Smooth muscle cell (in vitro differentiated cells): Measurements from ENCODE around the gene FGF3. TPM values are rescaled to one million over a fixed set of nuclear protein-coding genes. Genes with fewer than 3 reads are reported as not detected.

Source experiments
- DNase-seq: peaks from one replicate; lab custom pipeline; 2025; ENCODE audit not compliant: unreplicated experiment; lab: John Stamatoyannopoulos, UW
- H2AFZ ChIP-seq: fragments of 200-600 bp; sonication (generic); 2 replicates; pipeline ENCODE4 v1.6.0; 2016; ENCODE audit warnings: antibody characterized with exemption, low read depth, mild to moderate bottlenecking
- H3F3A ChIP-seq: fragments of 200-600 bp; sonication (generic); 2 replicates; pipeline ENCODE4 v1.6.0; 2017; ENCODE audit warnings: antibody characterized with exemption, low read depth
- H3K27ac ChIP-seq: fragments of 200-600 bp; sonication (generic); 2 replicates; pipeline ENCODE4 v1.5.1; 2016; ENCODE audit warnings: low read depth, mild to moderate bottlenecking
- H3K27me3 ChIP-seq: fragments of 200-600 bp; sonication (generic); 2 replicates; pipeline ENCODE4 v1.6.1; 2016; ENCODE audit warnings: low read depth, mild to moderate bottlenecking
- H3K36me3 ChIP-seq: fragments of 200-600 bp; sonication (generic); 2 replicates; pipeline ENCODE4 v1.5.1; 2016; ENCODE audit warnings: low read depth
- H3K4me1 ChIP-seq: fragments of 200-600 bp; sonication (generic); 2 replicates; pipeline ENCODE4 v1.5.1; 2016; ENCODE audit warnings: low read depth
- H3K4me2 ChIP-seq: fragments of 200-600 bp; sonication (generic); 2 replicates; pipeline ENCODE4 v1.6.0; 2016; ENCODE audit warnings: mild to moderate bottlenecking
- H3K4me3 ChIP-seq: fragments of 200-600 bp; sonication (generic); 2 replicates; pipeline ENCODE4 v1.5.1; 2016; ENCODE audit warnings: mild to moderate bottlenecking
- H3K79me2 ChIP-seq: fragments of 200-600 bp; sonication (generic); 2 replicates; pipeline ENCODE4 v1.6.0; 2016; ENCODE audit warnings: low read depth, mild to moderate bottlenecking
- H3K9ac ChIP-seq: fragments of 200-600 bp; sonication (generic); 2 replicates; pipeline ENCODE4 v1.6.0; 2016; ENCODE audit warnings: low read depth
- H3K9me3 ChIP-seq: fragments of 200-600 bp; sonication (generic); replicated peaks from 2 replicates; pipeline ENCODE4 v1.5.1; 2016; ENCODE audit warnings: low read depth
- H4K20me1 ChIP-seq: fragments of 200-600 bp; sonication (generic); 2 replicates; pipeline ENCODE4 v1.6.0; 2016; ENCODE audit warnings: low read depth
- WGBS: methylation state at CpG from one replicate; pipeline ENCODE4 v1.1.7; 2016; ENCODE audit warnings: low lambda C conversion rate; 5-methylcytosine and 5-hydroxymethylcytosine counted together
- polyA plus RNA-seq: library from polyadenylated mRNA; unstranded; fragments of >200 nt; fragmentation: Nextera tagmentation; extraction: Ambion mirVana; gene quantifications from 2 replicates; pipeline ENCODE4 v1.2.1, GENCODE V29; 2016
- total RNA-seq: library from RNA; depleted of rRNA; stranded (reverse); fragments of >200 nt; gene quantifications from 2 replicates; pipeline ENCODE4 v1.2.3, GENCODE V29; 2014
- TF ChIP-seq, protein P1 (sequence below): fragments of 200-600 bp; sonication (generic); IDR thresholded peaks from 2 replicates; pipeline ENCODE4 v1.5.1; 2017; ENCODE audit warnings: borderline replicate concordance, mild to moderate bottlenecking, antibody characterized with exemption; ENCODE audit not compliant: insufficient read depth, poor library complexity, severe bottlenecking

Gene FGF3
- total and polyA plus RNA-seq, 2 experiments from 2014 or later, result not detected

DNA sequence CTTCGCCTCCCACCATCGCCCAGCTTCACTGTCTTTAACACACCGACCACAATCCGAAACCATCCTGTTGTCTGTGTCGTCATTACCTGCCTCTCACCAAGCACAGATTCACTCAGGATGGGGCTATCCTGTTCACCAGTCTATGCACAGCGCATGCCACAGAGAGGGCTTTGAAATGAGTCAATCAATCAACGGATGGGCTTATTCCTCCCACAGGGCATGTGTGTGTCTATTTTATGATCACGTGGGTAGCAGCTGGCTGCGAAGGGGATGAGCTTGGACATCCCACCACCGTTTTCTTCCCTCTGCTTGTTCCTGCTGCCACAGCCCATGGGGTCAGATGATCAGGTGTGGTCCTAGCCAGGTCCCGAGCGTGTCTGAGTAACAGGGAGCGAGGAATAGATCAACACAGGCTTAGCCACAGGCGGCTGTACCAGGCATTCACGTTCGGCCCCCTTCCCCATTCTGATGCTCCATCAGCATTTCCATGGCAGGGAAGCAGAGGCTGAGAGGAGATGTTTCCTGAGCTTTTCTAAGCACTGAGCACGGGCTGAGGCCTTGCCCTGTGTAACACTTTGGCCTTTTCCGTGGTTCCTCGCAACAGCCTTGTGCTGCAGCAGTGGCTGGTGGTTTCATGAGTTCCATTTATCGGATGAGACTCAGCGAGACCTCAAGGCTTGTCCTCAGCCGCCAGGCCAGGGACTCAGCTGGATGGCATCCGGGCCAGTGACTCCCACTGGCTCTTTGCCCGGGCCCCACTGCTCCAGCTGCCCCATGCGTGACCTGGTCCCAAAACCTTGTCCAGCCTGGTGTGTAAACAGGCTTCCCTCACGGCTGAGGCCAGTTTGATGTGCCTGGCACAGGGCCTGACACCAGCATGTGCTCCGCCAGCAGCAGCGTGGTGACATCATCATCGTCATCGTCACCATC lies 48.1 kb upstream of the FGF3 start:
- no peak overlapping the region for H3K9ac ChIP-seq
- no peaks in the 10 kb centered on the region for H3K9me3 ChIP-seq
- no peak overlapping the region for H3K4me3 ChIP-seq
- H2AFZ ChIP-seq, result no peak overlapping the region
- no peaks in the 10 kb centered on the region for H3K36me3 ChIP-seq
- no peak overlapping the region for H3K27ac ChIP-seq
- 85% methylated on average over 30 of the region's 30 CpGs for WGBS
- no peaks in the 10 kb centered on the region for H3K79me2 ChIP-seq
- H3K4me2 ChIP-seq, result no peak overlapping the region
- H3F3A ChIP-seq, result no peaks in the 10 kb centered on the region
- TF ChIP-seq, protein P1, sequence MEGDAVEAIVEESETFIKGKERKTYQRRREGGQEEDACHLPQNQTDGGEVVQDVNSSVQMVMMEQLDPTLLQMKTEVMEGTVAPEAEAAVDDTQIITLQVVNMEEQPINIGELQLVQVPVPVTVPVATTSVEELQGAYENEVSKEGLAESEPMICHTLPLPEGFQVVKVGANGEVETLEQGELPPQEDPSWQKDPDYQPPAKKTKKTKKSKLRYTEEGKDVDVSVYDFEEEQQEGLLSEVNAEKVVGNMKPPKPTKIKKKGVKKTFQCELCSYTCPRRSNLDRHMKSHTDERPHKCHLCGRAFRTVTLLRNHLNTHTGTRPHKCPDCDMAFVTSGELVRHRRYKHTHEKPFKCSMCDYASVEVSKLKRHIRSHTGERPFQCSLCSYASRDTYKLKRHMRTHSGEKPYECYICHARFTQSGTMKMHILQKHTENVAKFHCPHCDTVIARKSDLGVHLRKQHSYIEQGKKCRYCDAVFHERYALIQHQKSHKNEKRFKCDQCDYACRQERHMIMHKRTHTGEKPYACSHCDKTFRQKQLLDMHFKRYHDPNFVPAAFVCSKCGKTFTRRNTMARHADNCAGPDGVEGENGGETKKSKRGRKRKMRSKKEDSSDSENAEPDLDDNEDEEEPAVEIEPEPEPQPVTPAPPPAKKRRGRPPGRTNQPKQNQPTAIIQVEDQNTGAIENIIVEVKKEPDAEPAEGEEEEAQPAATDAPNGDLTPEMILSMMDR, result no peak
- no peaks in the 10 kb centered on the region for H4K20me1 ChIP-seq
- no peaks in the 10 kb centered on the region for H3K27me3 ChIP-seq
- H3K4me1 ChIP-seq, result peaks cover 9% of the 10 kb centered on the region
- DNase-seq, result no peak

DNA sequence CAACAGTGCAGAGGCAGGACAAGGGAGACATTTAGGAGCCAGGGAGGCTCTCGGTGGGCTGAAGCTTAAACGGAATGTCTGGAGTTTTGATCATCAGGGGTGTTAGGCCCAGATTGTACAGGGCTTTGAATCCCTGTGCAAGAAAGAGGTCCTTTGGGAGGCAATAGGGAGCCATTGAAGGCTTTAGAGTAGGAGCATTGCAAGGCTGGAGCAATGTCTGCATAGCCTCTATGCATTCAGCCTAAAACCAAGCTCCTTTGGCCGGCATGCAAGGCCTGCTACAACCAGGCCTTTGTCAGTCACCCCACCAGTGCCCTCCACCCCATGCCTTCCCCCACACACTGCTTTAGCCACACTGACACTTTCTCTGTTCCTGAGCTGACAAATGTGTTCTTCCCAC lies 47.4 kb upstream of the FGF3 start:
- Histone ChIP-seq H3K4me1 (peaks cover 9% of the 10 kb centered on the region), H3K36me3 (no peaks in the 10 kb centered on the region), H4K20me1 (no peaks in the 10 kb centered on the region), H3K9me3 (no peaks in the 10 kb centered on the region), H2AFZ (no peak overlapping the region), H3K4me3 (no peak overlapping the region), H3K27ac (no peak overlapping the region), H3F3A (no peaks in the 10 kb centered on the region), H3K27me3 (no peaks in the 10 kb centered on the region), H3K79me2 (no peaks in the 10 kb centered on the region), H3K9ac (no peak overlapping the region), H3K4me2 (no peak overlapping the region)
- TF ChIP-seq, protein P1, result no peak
- WGBS, result 97% methylated on average over 3 of the region's 3 CpGs
- DNase-seq, result no peak

DNA sequence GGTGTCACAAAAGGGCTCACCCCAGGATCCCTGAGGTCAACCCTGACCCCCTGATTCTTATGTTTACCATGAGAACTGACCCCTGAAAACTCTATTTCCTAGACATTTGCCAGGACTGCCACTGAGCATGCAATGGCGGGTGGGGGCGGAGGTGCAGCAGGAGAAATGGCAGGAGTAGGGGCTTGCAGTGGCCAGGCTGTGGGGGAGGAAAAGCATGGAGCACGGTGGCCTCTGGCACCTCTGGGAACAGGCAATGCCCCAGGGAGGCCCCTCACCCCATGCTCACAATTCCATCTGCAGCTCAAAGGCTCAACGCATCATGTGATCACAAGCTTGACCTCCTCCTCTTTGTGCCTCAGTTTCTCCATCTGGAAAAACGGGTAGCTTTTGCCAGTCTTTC lies 46.5 kb upstream of the FGF3 start:
- Histone ChIP-seq H3K27ac (no peak overlapping the region), H3K27me3 (no peaks in the 10 kb centered on the region), H3K4me3 (no peak overlapping the region), H2AFZ (no peak overlapping the region), H3K4me1 (peaks cover 9% of the 10 kb centered on the region), H4K20me1 (no peaks in the 10 kb centered on the region), H3K36me3 (no peaks in the 10 kb centered on the region), H3K79me2 (no peaks in the 10 kb centered on the region), H3K9me3 (no peaks in the 10 kb centered on the region), H3F3A (no peaks in the 10 kb centered on the region), H3K9ac (no peak overlapping the region), H3K4me2 (no peak overlapping the region)
- no peak for DNase-seq
- TF ChIP-seq, protein P1, result no peak
- WGBS, result 82% methylated on average over 5 of the region's 5 CpGs
